ENCODE data around the gene TCEAL4. TPM values are rescaled to one million over a fixed set of nuclear protein-coding genes. Genes with fewer than 3 reads are reported as not detected.

The TCEAL4 gene
- total RNA-seq, 1 experiment from 2014 or later = 68.0 TPM

DNA sequence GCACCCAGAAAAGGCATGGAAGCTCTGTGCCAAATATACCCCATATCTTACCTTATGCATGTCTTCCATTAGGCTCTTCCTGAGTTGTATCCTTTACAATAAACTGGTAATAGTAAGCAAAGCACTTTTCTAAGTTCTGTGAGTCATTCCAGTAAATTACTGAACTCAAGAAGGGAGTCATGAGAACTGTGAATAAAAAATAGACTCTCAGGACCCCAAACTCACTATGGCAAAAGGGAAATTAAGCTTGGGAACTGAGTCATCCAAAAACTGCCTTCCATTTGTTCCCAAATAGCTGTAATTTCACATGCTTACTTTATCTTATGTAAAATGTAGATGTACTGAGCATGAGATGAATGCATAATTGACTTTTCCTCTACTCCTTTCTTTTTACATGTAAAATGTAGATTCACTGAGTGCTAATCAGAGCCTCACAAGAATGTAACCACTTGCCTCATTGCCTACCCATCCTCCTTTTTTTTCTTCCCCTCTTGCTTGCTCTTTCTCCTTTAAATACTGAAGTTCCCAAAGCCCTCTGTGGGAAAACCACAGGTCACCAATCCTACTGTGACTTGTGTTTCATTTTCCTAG is 30.6 kb downstream of the TCEAL4 start:
- Mint-ChIP-seq H3K27me3 (ENCODE audit: unreplicated experiment) (no peaks in the 10 kb centered on the region), H3K9me3 (ENCODE audit: low read depth, unreplicated experiment) (peaks cover 3% of the 10 kb centered on the region)

DNA sequence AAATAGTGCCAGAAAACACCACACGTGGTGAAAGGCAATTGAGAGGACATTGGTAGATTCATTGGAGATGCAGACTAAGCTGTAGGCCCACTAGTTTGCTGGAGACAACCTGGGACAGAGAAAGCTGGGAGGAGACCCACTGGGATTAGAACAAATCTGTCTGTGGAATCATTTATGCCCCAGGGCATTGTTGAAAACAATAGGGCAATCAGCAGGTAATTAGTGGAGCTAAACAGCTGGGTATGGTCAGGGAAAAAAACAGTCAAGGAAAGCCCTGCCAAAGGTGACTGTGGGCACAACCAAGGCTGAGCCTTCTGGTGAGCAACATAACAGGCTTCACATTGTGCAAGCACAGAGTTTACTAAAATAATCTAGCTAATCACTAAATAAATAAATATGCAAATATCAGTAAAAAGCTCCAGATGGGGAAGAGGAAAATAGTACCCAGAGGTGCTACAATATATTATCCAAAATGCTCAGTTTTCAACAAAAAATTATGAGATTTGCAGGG is 31.4 kb downstream of the TCEAL4 start:
- TF ChIP-seq, protein P1, sequence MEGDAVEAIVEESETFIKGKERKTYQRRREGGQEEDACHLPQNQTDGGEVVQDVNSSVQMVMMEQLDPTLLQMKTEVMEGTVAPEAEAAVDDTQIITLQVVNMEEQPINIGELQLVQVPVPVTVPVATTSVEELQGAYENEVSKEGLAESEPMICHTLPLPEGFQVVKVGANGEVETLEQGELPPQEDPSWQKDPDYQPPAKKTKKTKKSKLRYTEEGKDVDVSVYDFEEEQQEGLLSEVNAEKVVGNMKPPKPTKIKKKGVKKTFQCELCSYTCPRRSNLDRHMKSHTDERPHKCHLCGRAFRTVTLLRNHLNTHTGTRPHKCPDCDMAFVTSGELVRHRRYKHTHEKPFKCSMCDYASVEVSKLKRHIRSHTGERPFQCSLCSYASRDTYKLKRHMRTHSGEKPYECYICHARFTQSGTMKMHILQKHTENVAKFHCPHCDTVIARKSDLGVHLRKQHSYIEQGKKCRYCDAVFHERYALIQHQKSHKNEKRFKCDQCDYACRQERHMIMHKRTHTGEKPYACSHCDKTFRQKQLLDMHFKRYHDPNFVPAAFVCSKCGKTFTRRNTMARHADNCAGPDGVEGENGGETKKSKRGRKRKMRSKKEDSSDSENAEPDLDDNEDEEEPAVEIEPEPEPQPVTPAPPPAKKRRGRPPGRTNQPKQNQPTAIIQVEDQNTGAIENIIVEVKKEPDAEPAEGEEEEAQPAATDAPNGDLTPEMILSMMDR (IDR thresholded peaks at IDR 0.05; ENCODE audit: unreplicated experiment) = no peak
- intact Hi-C loops (cut with micrococcal nuclease; ENCODE audit: unreplicated experiment) = no loop called here
- H3K9me3 Mint-ChIP-seq (ENCODE audit: low read depth, unreplicated experiment) = peaks cover 3% of the 10 kb centered on the region
- no peak overlapping the region for H3K4me3 Mint-ChIP-seq (ENCODE audit: low read depth, unreplicated experiment)
- CTCF ChIA-PET = no interaction called here
- H3K4me1 Mint-ChIP-seq (ENCODE audit: low read depth, unreplicated experiment) = peaks cover 8% of the 10 kb centered on the region
- no peak for DNase-seq
- H3K27ac Mint-ChIP-seq (ENCODE audit: unreplicated experiment) = no peak overlapping the region
- no peaks in the 10 kb centered on the region for H3K36me3 Mint-ChIP-seq (ENCODE audit: insufficient read depth, unreplicated experiment)
- no peaks in the 10 kb centered on the region for H3K27me3 Mint-ChIP-seq (ENCODE audit: unreplicated experiment)
- BruUV-seq (replicated peaks) = no TSS peak

More for the DNA sequence above, 30.6 kb downstream of the TCEAL4 start:
- H3K4me3 Mint-ChIP-seq (ENCODE audit: low read depth, unreplicated experiment) = no peak overlapping the region
- intact Hi-C loops (cut with micrococcal nuclease; ENCODE audit: unreplicated experiment) = no loop called here
- no TSS peak for BruUV-seq (replicated peaks)
- DNase-seq = no peak
- H3K36me3 Mint-ChIP-seq (ENCODE audit: insufficient read depth, unreplicated experiment) = no peaks in the 10 kb centered on the region
- CTCF ChIA-PET = no interaction called here
- no peak overlapping the region for H3K27ac Mint-ChIP-seq (ENCODE audit: unreplicated experiment)
- TF ChIP-seq, protein P1 (IDR thresholded peaks at IDR 0.05; ENCODE audit: unreplicated experiment) = no peak
- H3K4me1 Mint-ChIP-seq (ENCODE audit: low read depth, unreplicated experiment) = peaks cover 8% of the 10 kb centered on the region

DNA sequence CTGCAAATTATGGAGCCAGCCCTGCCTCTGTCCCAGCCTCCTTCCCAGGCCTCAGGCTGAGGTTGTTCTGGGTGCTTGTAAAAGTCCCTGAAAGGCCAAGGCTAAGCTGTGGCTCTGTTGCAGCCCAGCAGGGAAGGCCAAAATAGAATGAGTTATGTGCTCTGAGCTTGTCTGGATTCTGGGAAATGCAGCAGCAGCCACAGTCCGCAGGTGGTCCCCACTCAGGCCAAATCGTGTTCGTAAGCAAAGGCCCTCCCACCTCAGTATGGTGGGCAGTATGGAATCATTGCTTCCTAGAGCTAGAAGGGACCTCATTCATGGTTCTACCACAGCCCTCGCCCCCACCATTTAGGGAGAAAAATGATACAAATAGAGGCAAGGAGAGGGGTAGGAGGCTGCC is 38.8 kb downstream of the TCEAL4 start:
- no TSS peak for BruUV-seq (replicated peaks)
- H3K4me3 Mint-ChIP-seq (ENCODE audit: low read depth, unreplicated experiment) = no peak overlapping the region
- CTCF ChIA-PET = no interaction called here
- no peaks in the 10 kb centered on the region for H3K9me3 Mint-ChIP-seq (ENCODE audit: low read depth, unreplicated experiment)
- intact Hi-C loops (cut with micrococcal nuclease; ENCODE audit: unreplicated experiment) = no loop called here
- no peak overlapping the region for H3K27ac Mint-ChIP-seq (ENCODE audit: unreplicated experiment)
- H3K36me3 Mint-ChIP-seq (ENCODE audit: insufficient read depth, unreplicated experiment) = peaks cover 12% of the 10 kb centered on the region
- TF ChIP-seq, protein P1 (IDR thresholded peaks at IDR 0.05; ENCODE audit: unreplicated experiment) = no peak
- no peak for DNase-seq
- H3K27me3 Mint-ChIP-seq (ENCODE audit: unreplicated experiment) = no peaks in the 10 kb centered on the region
- no peaks in the 10 kb centered on the region for H3K4me1 Mint-ChIP-seq (ENCODE audit: low read depth, unreplicated experiment)

DNA sequence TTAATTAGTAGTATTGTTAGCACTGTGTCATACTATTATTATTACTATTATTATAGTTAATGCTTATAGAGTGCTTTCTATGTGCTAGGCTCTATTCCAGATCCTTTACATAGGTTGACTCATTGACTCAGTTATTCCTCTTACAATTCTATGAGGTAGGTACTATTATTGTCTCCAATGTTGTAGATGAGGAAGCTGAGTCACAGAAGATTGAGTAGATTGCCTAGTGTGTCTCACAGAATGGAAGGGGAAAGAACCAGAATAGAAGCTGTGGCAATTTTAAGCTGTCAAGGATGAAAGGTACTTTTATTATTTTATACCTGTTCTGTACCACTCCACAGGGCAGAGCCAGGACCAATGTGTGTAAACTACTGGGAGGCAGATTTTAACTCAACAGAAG is 41.5 kb downstream of the TCEAL4 start:
- intact Hi-C loops (cut with micrococcal nuclease; ENCODE audit: unreplicated experiment) = loop anchor here (5.0 kb wide), 1 partner anchor 60 kb away; the partner anchor contains the start of gene MORF4L2

More for the DNA sequence above, 41.5 kb downstream of the TCEAL4 start:
- H3K4me3 Mint-ChIP-seq (ENCODE audit: low read depth, unreplicated experiment) = no peak overlapping the region
- H3K9me3 Mint-ChIP-seq (ENCODE audit: low read depth, unreplicated experiment) = no peaks in the 10 kb centered on the region
- TF ChIP-seq, protein P1 (IDR thresholded peaks at IDR 0.05; ENCODE audit: unreplicated experiment) = no peak
- H3K27ac Mint-ChIP-seq (ENCODE audit: unreplicated experiment) = no peak overlapping the region
- peaks cover 23% of the 10 kb centered on the region for H3K36me3 Mint-ChIP-seq (ENCODE audit: insufficient read depth, unreplicated experiment)
- CTCF ChIA-PET = no interaction called here
- no peaks in the 10 kb centered on the region for H3K27me3 Mint-ChIP-seq (ENCODE audit: unreplicated experiment)
- peaks cover 9% of the 10 kb centered on the region for H3K4me1 Mint-ChIP-seq (ENCODE audit: low read depth, unreplicated experiment)
- BruUV-seq (replicated peaks) = no TSS peak
- DNase-seq = no peak

Measured in Calu3 (cell line).